ENCODE data around the gene VPS8.

- TF ChIP-seq ZNF449 (CRISPR knock-in tag; IDR thresholded peaks at IDR 0.05) = no peak
- TF ChIP-seq ATF1 (CRISPR knock-in tag; IDR thresholded peaks at IDR 0.05) = no peak
- TF ChIP-seq ATF1 (tag; IDR thresholded peaks at IDR 0.05) = no peak
- no peak for TF ChIP-seq FOXJ3 (CRISPR knock-in tag; IDR thresholded peaks at IDR 0.05)
- TF ChIP-seq MAFG (tag; conservative IDR thresholded peaks at IDR 0.05) = no peak
- TF ChIP-seq HBP1 (CRISPR knock-in tag; IDR thresholded peaks at IDR 0.05) = no peak
- no peak for TF ChIP-seq RAD21 (CRISPR knock-in tag; conservative IDR thresholded peaks at IDR 0.05 in 1 of 2, IDR thresholded peaks at IDR 0.05 in 1 of 2)
Measured at GRCh38 chr3:185058796-185059195, 246.8 kb downstream of the VPS8 start.

Measured in K562 (cell line).